ENCODE data around the gene TMEM145.

DNA sequence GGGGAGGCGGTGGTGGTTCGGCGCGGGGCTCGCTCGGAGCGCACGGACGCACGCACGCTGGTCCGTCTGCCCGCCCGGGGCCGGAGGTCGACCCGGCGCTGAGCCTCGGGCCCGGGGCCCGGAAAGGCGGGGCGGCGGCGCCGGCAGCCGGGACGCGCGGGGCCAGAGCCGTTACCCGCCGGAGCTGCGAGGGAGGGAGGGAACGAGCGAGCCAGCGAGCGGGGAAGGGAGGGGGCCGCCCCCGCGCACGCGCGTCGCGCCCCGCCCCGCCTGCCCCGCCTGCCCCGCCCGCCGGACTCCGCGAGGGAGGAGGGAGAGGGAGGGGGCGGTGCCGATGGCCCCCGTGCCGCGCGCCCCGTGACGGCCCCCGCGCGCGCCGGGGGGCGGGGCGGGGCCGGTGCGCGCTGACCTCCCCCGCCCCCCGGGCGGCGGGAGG, 29.0 kb upstream of the TMEM145 start:
- peak; percentile 19 for TF ChIP-seq POLR2A (IDR thresholded peaks at IDR 0.05)
- no peak for TF ChIP-seq POLR2AphosphoS5 (IDR thresholded peaks at IDR 0.05)
- TF ChIP-seq, protein P1, sequence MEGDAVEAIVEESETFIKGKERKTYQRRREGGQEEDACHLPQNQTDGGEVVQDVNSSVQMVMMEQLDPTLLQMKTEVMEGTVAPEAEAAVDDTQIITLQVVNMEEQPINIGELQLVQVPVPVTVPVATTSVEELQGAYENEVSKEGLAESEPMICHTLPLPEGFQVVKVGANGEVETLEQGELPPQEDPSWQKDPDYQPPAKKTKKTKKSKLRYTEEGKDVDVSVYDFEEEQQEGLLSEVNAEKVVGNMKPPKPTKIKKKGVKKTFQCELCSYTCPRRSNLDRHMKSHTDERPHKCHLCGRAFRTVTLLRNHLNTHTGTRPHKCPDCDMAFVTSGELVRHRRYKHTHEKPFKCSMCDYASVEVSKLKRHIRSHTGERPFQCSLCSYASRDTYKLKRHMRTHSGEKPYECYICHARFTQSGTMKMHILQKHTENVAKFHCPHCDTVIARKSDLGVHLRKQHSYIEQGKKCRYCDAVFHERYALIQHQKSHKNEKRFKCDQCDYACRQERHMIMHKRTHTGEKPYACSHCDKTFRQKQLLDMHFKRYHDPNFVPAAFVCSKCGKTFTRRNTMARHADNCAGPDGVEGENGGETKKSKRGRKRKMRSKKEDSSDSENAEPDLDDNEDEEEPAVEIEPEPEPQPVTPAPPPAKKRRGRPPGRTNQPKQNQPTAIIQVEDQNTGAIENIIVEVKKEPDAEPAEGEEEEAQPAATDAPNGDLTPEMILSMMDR (IDR thresholded peaks at IDR 0.05) = no peak

Measured in prostate gland (tissue), 2 donors.